Nephron (organoid): ENCODE measurements around the gene PTPRG.

Experiments used
- H3K27ac Mint-ChIP-seq, 3 experiments: 2 replicates each; pipeline ENCODE4 v1.8.0; 2020; ENCODE audit warnings: mixed read lengths in 3 of 3, mild to moderate bottlenecking in 2 of 3, moderate library complexity in 1 of 3
- H3K27me3 Mint-ChIP-seq: 2 replicates; pipeline ENCODE4 v1.8.0; 2021; ENCODE audit warnings: low read depth, mild to moderate bottlenecking, moderate library complexity, mixed read lengths
- H3K36me3 Mint-ChIP-seq: 2 replicates; pipeline ENCODE4 v1.8.0; 2020; ENCODE audit warnings: low read depth, mixed read lengths
- H3K4me1 Mint-ChIP-seq: 2 replicates; pipeline ENCODE4 v1.8.0; 2020; ENCODE audit warnings: mixed read lengths
- H3K4me3 Mint-ChIP-seq, 3 experiments: 2 replicates each; pipeline ENCODE4 v1.8.0; 2020; ENCODE audit warnings: mild to moderate bottlenecking in 3 of 3, mixed read lengths in 3 of 3, moderate library complexity in 2 of 3
- H3K9me3 Mint-ChIP-seq: 2 replicates; pipeline ENCODE4 v1.8.0; 2020; ENCODE audit warnings: mixed read lengths
- CTCF ChIP-seq, 3 experiments: fragments of 200-600 bp; sonication (generic); IDR thresholded peaks; one replicate each; pipeline ENCODE4 v1.5.0; 2021; ENCODE audit warnings: antibody characterized with exemption in 3 of 3; ENCODE audit not compliant: unreplicated experiment in 3 of 3

Gene PTPRG

GRCh38 chr3:61617651-61618050 is 56.3 kb downstream of the PTPRG start:
- no peaks in the 10 kb centered on the region for H3K27me3 Mint-ChIP-seq
- TF ChIP-seq CTCF (IDR thresholded peaks at IDR 0.05; ENCODE audit: unreplicated experiment in 3 of 3) = no peak
- H3K4me1 Mint-ChIP-seq = peaks cover 11% of the 10 kb centered on the region
- no peaks in the 10 kb centered on the region for H3K9me3 Mint-ChIP-seq
- peak overlapping the region; percentile 55 to 86 (median 66) for H3K27ac Mint-ChIP-seq
- peaks cover 21% of the 10 kb centered on the region for H3K36me3 Mint-ChIP-seq
- H3K4me3 Mint-ChIP-seq = no peak overlapping the region

- H3K4me1 Mint-ChIP-seq = peaks cover 11% of the 10 kb centered on the region
- H3K27me3 Mint-ChIP-seq = no peaks in the 10 kb centered on the region
- no peak for TF ChIP-seq CTCF (IDR thresholded peaks at IDR 0.05; ENCODE audit: unreplicated experiment in 3 of 3)
- H3K9me3 Mint-ChIP-seq = no peaks in the 10 kb centered on the region
- H3K36me3 Mint-ChIP-seq = peaks cover 25% of the 10 kb centered on the region
- H3K4me3 Mint-ChIP-seq = no peak overlapping the region
- H3K27ac Mint-ChIP-seq = no peak overlapping the region
Observed at GRCh38 chr3:61618231-61618630, 56.9 kb downstream of the PTPRG start.

GRCh38 chr3:61618871-61619270 is 57.5 kb downstream of the PTPRG start:
- peaks cover 24% of the 10 kb centered on the region for H3K36me3 Mint-ChIP-seq
- H3K4me3 Mint-ChIP-seq = no peak overlapping the region
- no peak overlapping the region for H3K27ac Mint-ChIP-seq
- no peaks in the 10 kb centered on the region for H3K27me3 Mint-ChIP-seq
- no peak for TF ChIP-seq CTCF (IDR thresholded peaks at IDR 0.05; ENCODE audit: unreplicated experiment in 3 of 3)
- no peaks in the 10 kb centered on the region for H3K9me3 Mint-ChIP-seq
- peaks cover 11% of the 10 kb centered on the region for H3K4me1 Mint-ChIP-seq

- no peak for TF ChIP-seq CTCF (IDR thresholded peaks at IDR 0.05; ENCODE audit: unreplicated experiment in 3 of 3)
- peaks cover 11% of the 10 kb centered on the region for H3K4me1 Mint-ChIP-seq
- H3K27ac Mint-ChIP-seq = no peak overlapping the region
- H3K9me3 Mint-ChIP-seq = no peaks in the 10 kb centered on the region
- H3K4me3 Mint-ChIP-seq = no peak overlapping the region
- peaks cover 28% of the 10 kb centered on the region for H3K36me3 Mint-ChIP-seq
- no peaks in the 10 kb centered on the region for H3K27me3 Mint-ChIP-seq
Observed at GRCh38 chr3:61620073-61620472, 58.7 kb downstream of the PTPRG start.

- Mint-ChIP-seq H3K4me3 (no peak overlapping the region), H3K27ac (no peak overlapping the region), H3K36me3 (peaks cover 21% of the 10 kb centered on the region), H3K27me3 (no peaks in the 10 kb centered on the region), H3K4me1 (peaks cover 19% of the 10 kb centered on the region), H3K9me3 (no peaks in the 10 kb centered on the region)
- TF ChIP-seq CTCF (IDR thresholded peaks at IDR 0.05; ENCODE audit: unreplicated experiment in 3 of 3) = no peak
Observed at GRCh38 chr3:61624300-61624699, 62.9 kb downstream of the PTPRG start.

GRCh38 chr3:61625429-61625828 is 64.1 kb downstream of the PTPRG start:
- H3K4me1 Mint-ChIP-seq = peaks cover 19% of the 10 kb centered on the region
- no peak for TF ChIP-seq CTCF (IDR thresholded peaks at IDR 0.05; ENCODE audit: unreplicated experiment in 3 of 3)
- H3K27me3 Mint-ChIP-seq = no peaks in the 10 kb centered on the region
- no peaks in the 10 kb centered on the region for H3K9me3 Mint-ChIP-seq
- H3K4me3 Mint-ChIP-seq = no peak overlapping the region
- H3K36me3 Mint-ChIP-seq = peaks cover 21% of the 10 kb centered on the region
- no peak overlapping the region for H3K27ac Mint-ChIP-seq
